Activated naive CD4-positive, alpha-beta T cell (primary cell): ENCODE results near the gene CP.

Experiments used
- DNase-seq, 4 experiments: peaks; one replicate each; lab custom pipeline; 2025; lab: John Stamatoyannopoulos, UW

Gene CP

GRCh38 chr3:149122721-149123578 is 98.7 kb downstream of the CP start:
- no peak for DNase-seq
